Neural cell (in vitro differentiated cells): Measurements from ENCODE around the gene ELP4. TPM values are rescaled to one million over a fixed set of nuclear protein-coding genes. Genes with fewer than 3 reads are reported as not detected.

ENCODE experiments used
- H2AFZ ChIP-seq: fragments of 200-600, 300-800 bp; sonication (generic), shearing (Covaris generic); 2 replicates; pipeline ENCODE4 v1.6.0; 2014; ENCODE audit warnings: low read depth, mild to moderate bottlenecking, antibody characterized with exemption, low read length, moderate library complexity
- H3F3A ChIP-seq: fragments of 200-600 bp; shearing (Covaris generic); 2 replicates; pipeline ENCODE4 v1.6.1; 2016; ENCODE audit warnings: mild to moderate bottlenecking, moderate library complexity, mixed read lengths, antibody characterized with exemption, low read length; ENCODE audit not compliant: insufficient read depth, poor library complexity, severe bottlenecking
- H3K27ac ChIP-seq: fragments of 200-600, 300-800 bp; sonication (generic), shearing (Covaris generic); 2 replicates; pipeline ENCODE4 v1.5.1; 2014; ENCODE audit warnings: mild to moderate bottlenecking, low read length, moderate library complexity
- H3K27me3 ChIP-seq: fragments of 300-800, 200-600 bp; sonication (generic), shearing (Covaris generic); 2 replicates; pipeline ENCODE4 v1.6.0; 2014; ENCODE audit warnings: mild to moderate bottlenecking, low read depth, low read length, moderate library complexity; ENCODE audit not compliant: insufficient read depth
- H3K36me3 ChIP-seq: fragments of 300-800, 200-600 bp; sonication (generic), shearing (Covaris generic); 2 replicates; pipeline ENCODE4 v1.5.1; 2014; ENCODE audit warnings: mild to moderate bottlenecking, antibody characterized with exemption, low read length, moderate library complexity; ENCODE audit not compliant: insufficient read depth
- H3K4me2 ChIP-seq: fragments of 300-800, 200-600 bp; sonication (generic), shearing (Covaris generic); 2 replicates; pipeline ENCODE4 v1.6.0; 2014; ENCODE audit warnings: mild to moderate bottlenecking, low read length
- H3K4me3 ChIP-seq: fragments of 300-800, 200-600 bp; sonication (generic), shearing (Covaris generic); 2 replicates; pipeline ENCODE4 v1.5.1; 2014; ENCODE audit warnings: mild to moderate bottlenecking, low read length, moderate library complexity
- H3K79me2 ChIP-seq: fragments of 200-600 bp; shearing (Covaris generic); replicated peaks from 2 replicates; pipeline ENCODE4 v1.6.0; 2014; ENCODE audit warnings: mild to moderate bottlenecking, low read length, moderate library complexity; ENCODE audit not compliant: insufficient read depth
- H3K9ac ChIP-seq: fragments of 300-800, 200-600 bp; sonication (generic), shearing (Covaris generic); 2 replicates; pipeline ENCODE4 v1.6.1; 2016; ENCODE audit warnings: mild to moderate bottlenecking, low read length, mixed read lengths
- H3K9me2 ChIP-seq: fragments of 200-600 bp; shearing (Covaris generic); 2 replicates; pipeline ENCODE4 v1.6.1; 2016; ENCODE audit warnings: mild to moderate bottlenecking, low read length, mixed read lengths; ENCODE audit not compliant: insufficient read depth
- H3K9me3 ChIP-seq: fragments of 200-600, 300-800 bp; sonication (generic), shearing (Covaris generic); 2 replicates; pipeline ENCODE4 v1.6.1; 2016; ENCODE audit warnings: mild to moderate bottlenecking, mixed run types, low read length, moderate library complexity, mixed read lengths
- H4K20me1 ChIP-seq: fragments of 200-600 bp; shearing (Covaris generic); 2 replicates; pipeline ENCODE4 v1.6.1; 2016; ENCODE audit warnings: mild to moderate bottlenecking, mixed run types; ENCODE audit not compliant: insufficient read depth
- CTCF ChIP-seq: fragments of 450-650 bp; IDR thresholded peaks from 2 replicates; pipeline ENCODE4 v1.5.1; 2014; ENCODE audit warnings: antibody characterized with exemption, mild to moderate bottlenecking, moderate library complexity; ENCODE audit not compliant: poor library complexity, severe bottlenecking
- EP300 ChIP-seq: fragments of 450-650 bp; conservative IDR thresholded peaks from 2 replicates; pipeline ENCODE4 v1.6.1; 2014; ENCODE audit warnings: antibody characterized with exemption, mild to moderate bottlenecking, moderate library complexity; ENCODE audit not compliant: poor library complexity, severe bottlenecking
- EZH2 ChIP-seq: fragments of 200-600, 300-800 bp; shearing (Covaris generic), sonication (generic); IDR thresholded peaks from 2 replicates; pipeline ENCODE4 v1.6.1; 2014; ENCODE audit warnings: antibody characterized with exemption, low read length, borderline replicate concordance, mild to moderate bottlenecking; ENCODE audit not compliant: insufficient read depth, poor library complexity, severe bottlenecking
- MXI1 ChIP-seq: fragments of 450-650 bp; conservative IDR thresholded peaks from 2 replicates; pipeline ENCODE4 v1.6.1; 2014; ENCODE audit warnings: antibody characterized with exemption, mild to moderate bottlenecking; ENCODE audit not compliant: poor library complexity, severe bottlenecking
- POLR2AphosphoS5 ChIP-seq: IDR thresholded peaks from 2 replicates; pipeline ENCODE4 v1.6.1; 2012
- RAD21 ChIP-seq: fragments of 450-650 bp; conservative IDR thresholded peaks from 2 replicates; pipeline ENCODE4 v1.6.1; 2014; ENCODE audit warnings: antibody characterized with exemption, mild to moderate bottlenecking, moderate library complexity
- SMC3 ChIP-seq: fragments of 450-650 bp; conservative IDR thresholded peaks from 2 replicates; pipeline ENCODE4 v1.6.1; 2014; ENCODE audit warnings: antibody characterized with exemption, mild to moderate bottlenecking, moderate library complexity; ENCODE audit not compliant: poor library complexity
- TAF1 ChIP-seq: IDR thresholded peaks from 2 replicates; pipeline ENCODE4 v1.6.1; 2012; ENCODE audit warnings: low read depth
- polyA plus RNA-seq: library from polyadenylated mRNA; depleted of rRNA; stranded (reverse); fragments of >200 nt; gene quantifications from 2 replicates; pipeline ENCODE4 v1.2.3, GENCODE V29; 2014
- TF ChIP-seq, protein P1 (sequence below): IDR thresholded peaks from 2 replicates; pipeline ENCODE4 v1.6.1; 2012; ENCODE audit warnings: borderline replicate concordance

The ELP4 gene
- polyA plus RNA-seq, 1 donor from 2014 or later = 30.4 TPM

DNA sequence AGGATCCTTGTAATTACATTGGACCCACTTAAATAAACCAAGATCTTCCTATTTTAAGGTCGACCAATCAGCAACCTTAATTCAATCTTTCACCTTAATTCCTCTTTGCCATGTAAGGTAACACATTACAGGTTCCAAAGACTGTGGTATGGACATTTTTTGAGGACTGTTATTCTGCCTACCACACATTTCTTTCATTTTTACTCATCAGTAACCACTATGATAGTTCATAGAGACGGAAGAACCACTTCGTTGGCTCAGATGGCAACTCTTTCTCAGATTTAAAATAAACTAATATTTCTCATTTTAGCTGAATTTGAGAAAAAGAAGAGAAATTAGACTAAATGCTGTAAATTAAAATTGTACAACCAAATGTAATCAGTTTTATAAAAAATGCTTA lies 205.3 kb downstream of the ELP4 start:
- H3K27me3 ChIP-seq = no peaks in the 10 kb centered on the region
- H3F3A ChIP-seq = no peaks in the 10 kb centered on the region
- H3K4me3 ChIP-seq = no peak overlapping the region
- no peak overlapping the region for H2AFZ ChIP-seq
- H3K79me2 ChIP-seq = no peaks in the 10 kb centered on the region
- no peak overlapping the region for H3K4me2 ChIP-seq
- no peaks in the 10 kb centered on the region for H3K36me3 ChIP-seq
- H3K27ac ChIP-seq = no peak overlapping the region
- no peaks in the 10 kb centered on the region for H3K9me3 ChIP-seq
- H3K9ac ChIP-seq = no peak overlapping the region
- no peaks in the 10 kb centered on the region for H4K20me1 ChIP-seq
- H3K9me2 ChIP-seq = no peaks in the 10 kb centered on the region
- TF ChIP-seq TAF1 = no peak
- TF ChIP-seq RAD21 = no peak
- TF ChIP-seq MXI1 = no peak
- TF ChIP-seq EZH2 = no peak
- TF ChIP-seq, protein P1, sequence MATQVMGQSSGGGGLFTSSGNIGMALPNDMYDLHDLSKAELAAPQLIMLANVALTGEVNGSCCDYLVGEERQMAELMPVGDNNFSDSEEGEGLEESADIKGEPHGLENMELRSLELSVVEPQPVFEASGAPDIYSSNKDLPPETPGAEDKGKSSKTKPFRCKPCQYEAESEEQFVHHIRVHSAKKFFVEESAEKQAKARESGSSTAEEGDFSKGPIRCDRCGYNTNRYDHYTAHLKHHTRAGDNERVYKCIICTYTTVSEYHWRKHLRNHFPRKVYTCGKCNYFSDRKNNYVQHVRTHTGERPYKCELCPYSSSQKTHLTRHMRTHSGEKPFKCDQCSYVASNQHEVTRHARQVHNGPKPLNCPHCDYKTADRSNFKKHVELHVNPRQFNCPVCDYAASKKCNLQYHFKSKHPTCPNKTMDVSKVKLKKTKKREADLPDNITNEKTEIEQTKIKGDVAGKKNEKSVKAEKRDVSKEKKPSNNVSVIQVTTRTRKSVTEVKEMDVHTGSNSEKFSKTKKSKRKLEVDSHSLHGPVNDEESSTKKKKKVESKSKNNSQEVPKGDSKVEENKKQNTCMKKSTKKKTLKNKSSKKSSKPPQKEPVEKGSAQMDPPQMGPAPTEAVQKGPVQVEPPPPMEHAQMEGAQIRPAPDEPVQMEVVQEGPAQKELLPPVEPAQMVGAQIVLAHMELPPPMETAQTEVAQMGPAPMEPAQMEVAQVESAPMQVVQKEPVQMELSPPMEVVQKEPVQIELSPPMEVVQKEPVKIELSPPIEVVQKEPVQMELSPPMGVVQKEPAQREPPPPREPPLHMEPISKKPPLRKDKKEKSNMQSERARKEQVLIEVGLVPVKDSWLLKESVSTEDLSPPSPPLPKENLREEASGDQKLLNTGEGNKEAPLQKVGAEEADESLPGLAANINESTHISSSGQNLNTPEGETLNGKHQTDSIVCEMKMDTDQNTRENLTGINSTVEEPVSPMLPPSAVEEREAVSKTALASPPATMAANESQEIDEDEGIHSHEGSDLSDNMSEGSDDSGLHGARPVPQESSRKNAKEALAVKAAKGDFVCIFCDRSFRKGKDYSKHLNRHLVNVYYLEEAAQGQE = no peak
- no peak for TF ChIP-seq CTCF
- no peak for TF ChIP-seq SMC3
- no peak for TF ChIP-seq EP300
- TF ChIP-seq POLR2AphosphoS5 = no peak

DNA sequence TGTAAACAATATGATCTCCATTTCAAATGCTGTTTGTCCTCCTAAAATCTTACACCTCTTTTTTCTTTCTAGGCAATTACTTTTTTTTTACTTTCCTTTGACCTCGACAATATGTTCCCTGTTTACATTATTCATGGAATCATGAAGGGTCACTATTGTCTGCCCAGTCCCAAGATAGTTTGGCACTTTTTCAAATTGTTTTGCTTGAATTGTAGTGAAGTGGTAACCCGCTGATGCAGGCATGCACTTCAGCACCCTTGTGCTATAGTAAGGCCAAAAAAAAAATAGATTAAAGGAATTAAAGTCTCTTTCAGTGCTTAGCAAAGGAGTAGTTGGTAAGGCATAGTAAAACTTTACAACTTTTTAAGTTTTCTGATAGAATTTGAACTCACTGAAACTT lies 210.7 kb downstream of the ELP4 start:
- Histone ChIP-seq H3K4me3 (no peak overlapping the region), H3K79me2 (no peaks in the 10 kb centered on the region), H3K9me2 (no peaks in the 10 kb centered on the region), H3K9ac (no peak overlapping the region), H2AFZ (no peak overlapping the region), H3K27ac (no peak overlapping the region), H3K36me3 (no peaks in the 10 kb centered on the region), H3K4me2 (no peak overlapping the region), H3K9me3 (no peaks in the 10 kb centered on the region), H3K27me3 (no peaks in the 10 kb centered on the region), H4K20me1 (no peaks in the 10 kb centered on the region), H3F3A (no peaks in the 10 kb centered on the region)
- TF ChIP-seq POLR2AphosphoS5 (no peak), SMC3 (no peak), MXI1 (no peak), EP300 (no peak)
- TF ChIP-seq, protein P1 = no peak
